ENCODE data around the gene EXOC6B. TPM values are rescaled to one million over a fixed set of nuclear protein-coding genes. Genes with fewer than 3 reads are reported as not detected.

The EXOC6B gene
- total RNA-seq, 4 donors from 2014 or later: 54.9 to 93.7 (median 64.6) TPM

GRCh38 chr2:72222829-72223564 is 602.8 kb downstream of the EXOC6B start:
- no peaks in the 10 kb centered on the region for H3K36me3 ChIP-seq
- TF ChIP-seq POLR2A (IDR thresholded peaks at IDR 0.05) (no peak), CTCF (IDR thresholded peaks at IDR 0.05) (no peak)
- no peaks in the 10 kb centered on the region for H3K27me3 ChIP-seq
- DNase-seq: no peak
- H3K27ac ChIP-seq: no peak overlapping the region
- H3K9me3 ChIP-seq: no peaks in the 10 kb centered on the region
- H3K4me1 ChIP-seq: no peaks in the 10 kb centered on the region
- no peak overlapping the region for H3K4me3 ChIP-seq

- no peak overlapping the region for H3K27ac ChIP-seq
- H3K4me3 ChIP-seq: no peak overlapping the region
- H3K27me3 ChIP-seq: no peaks in the 10 kb centered on the region
- no peaks in the 10 kb centered on the region for H3K4me1 ChIP-seq
- no peaks in the 10 kb centered on the region for H3K36me3 ChIP-seq
- no peaks in the 10 kb centered on the region for H3K9me3 ChIP-seq
- TF ChIP-seq CTCF (IDR thresholded peaks at IDR 0.05): peak in 1 of 6 experiments; percentile 5
- no peak for TF ChIP-seq POLR2A (IDR thresholded peaks at IDR 0.05)
- DNase-seq: no peak
Observed at GRCh38 chr2:72220170-72220569, 605.7 kb downstream of the EXOC6B start.

- no peak overlapping the region for H3K27ac ChIP-seq
- H3K4me3 ChIP-seq: no peak overlapping the region
- H3K36me3 ChIP-seq: no peaks in the 10 kb centered on the region
- H3K9me3 ChIP-seq: no peaks in the 10 kb centered on the region
- H3K27me3 ChIP-seq: no peaks in the 10 kb centered on the region
- peaks cover 0 to 22% (median 0%) of the 10 kb centered on the region in 4 donors for H3K4me1 ChIP-seq
- DNase-seq: no peak
- TF ChIP-seq POLR2A (IDR thresholded peaks at IDR 0.05) (no peak), CTCF (IDR thresholded peaks at IDR 0.05) (no peak)
Observed at GRCh38 chr2:72214429-72215143, 611.2 kb downstream of the EXOC6B start.

GRCh38 chr2:72212486-72212855 is 613.4 kb downstream of the EXOC6B start:
- H3K9me3 ChIP-seq: no peaks in the 10 kb centered on the region
- no peak overlapping the region for H3K4me3 ChIP-seq
- no peaks in the 10 kb centered on the region for H3K36me3 ChIP-seq
- no peaks in the 10 kb centered on the region for H3K27me3 ChIP-seq
- no peak for DNase-seq
- H3K27ac ChIP-seq: peak overlapping the region in 1 of 4 donors; percentile 12
- H3K4me1 ChIP-seq: peaks cover 0 to 22% (median 0%) of the 10 kb centered on the region in 4 donors
- TF ChIP-seq POLR2A (IDR thresholded peaks at IDR 0.05) (no peak), CTCF (IDR thresholded peaks at IDR 0.05) (no peak)

- no peak for TF ChIP-seq CTCF (IDR thresholded peaks at IDR 0.05)
- TF ChIP-seq POLR2A (IDR thresholded peaks at IDR 0.05): no peak
- no peak for DNase-seq
- peaks cover 0 to 22% (median 0%) of the 10 kb centered on the region in 4 donors for H3K4me1 ChIP-seq
- H3K27ac ChIP-seq: peak overlapping the region in 3 of 4 donors; percentile 3 to 70 (median 58)
- no peaks in the 10 kb centered on the region for H3K27me3 ChIP-seq
- H3K36me3 ChIP-seq: no peaks in the 10 kb centered on the region
- no peaks in the 10 kb centered on the region for H3K9me3 ChIP-seq
- H3K4me3 ChIP-seq: no peak overlapping the region
Observed at GRCh38 chr2:72211777-72212485, 613.9 kb downstream of the EXOC6B start.
